ENCODE results near the gene TSSK3.

GRCh38 chr1:32390904-32391870 lies 28.8 kb downstream of the TSSK3 start:
- TF ChIP-seq CTCF (IDR thresholded peaks at IDR 0.05 in 4 of 5, conservative IDR thresholded peaks at IDR 0.05 in 1 of 5) (no peak), POLR2A (IDR thresholded peaks at IDR 0.05) (no peak)

Measured in gastrocnemius medialis (tissue), 4 donors.